GM23338 (cell line): ENCODE measurements around the gene METRN.
"Not testable (repeated sequence)": the region's sequence is repeated elsewhere in the genome, so short reads cannot be mapped to it uniquely, and the experiment has no call there.

Source experiments
- EZH2 ChIP-seq: fragments of 200-600 bp; sonication (generic); IDR thresholded peaks from one replicate; pipeline ENCODE4 v1.8.0; 2017; ENCODE audit warnings: antibody characterized with exemption, mild to moderate bottlenecking, low read depth; ENCODE audit not compliant: unreplicated experiment
- EZH2phosphoT487 ChIP-seq: fragments of 200-600 bp; sonication (generic); IDR thresholded peaks from one replicate; pipeline ENCODE4 v1.8.1; 2018; ENCODE audit warnings: antibody characterized with exemption; ENCODE audit not compliant: unreplicated experiment
- STAT1 ChIP-seq: IDR thresholded peaks from one replicate; pipeline ENCODE4 v1.6.1; 2016; ENCODE audit warnings: antibody characterized with exemption; ENCODE audit not compliant: unreplicated experiment

- not testable (repeated sequence) for TF ChIP-seq EZH2, STAT1, EZH2phosphoT487
Observed at GRCh38 chr16:754121-754607, 39.2 kb downstream of the METRN start.
